HEK293 (cell line): ENCODE measurements around the gene GATA3.

Experiments
- CTCF ChIA-PET: fragments of 350-600 bp; formaldehyde crosslinking; extraction: SDS; loops from one replicate; lab custom pipeline; 2021; ENCODE audit warnings: antibody characterized with exemption; lab: Yijun Ruan, JAX
- POLR2A ChIA-PET: fragments of 300-600 bp; formaldehyde crosslinking; extraction: SDS; loops from one replicate; lab custom pipeline; 2020; ENCODE audit warnings: antibody characterized with exemption, inconsistent platforms; lab: Yijun Ruan, JAX
- H3K27ac ChIP-seq: fragments of 200-500 bp; sonication (Bioruptor generic); 2 replicates; pipeline ENCODE4 v1.5.1; 2014; ENCODE audit warnings: low read depth, low read length, control low read depth, inconsistent platforms; ENCODE audit errors: extremely low read depth
- H3K36me3 ChIP-seq, 2 experiments: fragments of 200-500 bp in 1 of 2; sonication (Bioruptor generic) in 1 of 2; 1 replicate in 1 of 2; 2 replicates in 1 of 2; pipeline ENCODE4 v1.5.1; 2014 to 2017; ENCODE audit warnings: inconsistent platforms in 2 of 2, low read length in 2 of 2; ENCODE audit not compliant: control insufficient read depth in 2 of 2, insufficient read depth in 1 of 2
- H3K4me1 ChIP-seq: fragments of 200-500 bp; sonication (Bioruptor generic); 2 replicates; pipeline ENCODE4 v1.5.1; 2014; ENCODE audit warnings: mild to moderate bottlenecking, low read length, inconsistent platforms; ENCODE audit not compliant: control insufficient read depth, insufficient read depth
- H3K4me3 ChIP-seq: 2 replicates; pipeline ENCODE4 v1.5.1; 2011; ENCODE audit warnings: low read depth, mild to moderate bottlenecking, control low read depth, low read length, moderate library complexity
- H3K9me3 ChIP-seq: fragments of 200-500 bp; sonication (Bioruptor generic); 2 replicates; pipeline ENCODE4 v1.5.1; 2014; ENCODE audit warnings: low read depth, low read length, inconsistent platforms; ENCODE audit not compliant: control insufficient read depth, insufficient read depth
- EGR2 ChIP-seq: fragments of 450-650 bp; formaldehyde crosslinking; IDR thresholded peaks from 2 replicates; pipeline ENCODE4 v1.5.1; 2016; ENCODE audit warnings: low read depth, missing biosample characterization, missing genetic modification characterization
- GFI1B ChIP-seq: fragments of 450-650 bp; formaldehyde crosslinking; IDR thresholded peaks from 2 replicates; pipeline ENCODE4 v1.5.1; 2016; ENCODE audit warnings: missing biosample characterization, missing genetic modification characterization
- MYNN ChIP-seq: fragments of 450-650 bp; formaldehyde crosslinking; IDR thresholded peaks from 2 replicates; pipeline ENCODE4 v1.5.1; 2016; ENCODE audit warnings: missing biosample characterization, missing genetic modification characterization, borderline replicate concordance
- SP7 ChIP-seq: fragments of 450-650 bp; formaldehyde crosslinking; IDR thresholded peaks from 2 replicates; pipeline ENCODE4 v1.5.1; 2016; ENCODE audit warnings: missing biosample characterization, missing genetic modification characterization
- ZFP3 ChIP-seq: fragments of 450-650 bp; formaldehyde crosslinking; IDR thresholded peaks from 2 replicates; pipeline ENCODE4 v1.5.1; 2016; ENCODE audit warnings: low read depth, missing biosample characterization, missing genetic modification characterization
- ZFP37 ChIP-seq: fragments of 450-650 bp; formaldehyde crosslinking; IDR thresholded peaks from 2 replicates; pipeline ENCODE4 v1.5.1; 2016; ENCODE audit warnings: missing biosample characterization, missing genetic modification characterization
- ZNF175 ChIP-seq: fragments of 450-650 bp; formaldehyde crosslinking; IDR thresholded peaks from 2 replicates; pipeline ENCODE4 v1.5.1; 2016; ENCODE audit warnings: missing biosample characterization, missing genetic modification characterization
- ZNF23 ChIP-seq: fragments of 450-650 bp; formaldehyde crosslinking; IDR thresholded peaks from 2 replicates; pipeline ENCODE4 v1.5.1; 2016; ENCODE audit warnings: missing biosample characterization, missing genetic modification characterization, borderline replicate concordance
- ZNF266 ChIP-seq: fragments of 450-650 bp; formaldehyde crosslinking; IDR thresholded peaks from 2 replicates; pipeline ENCODE4 v1.5.1; 2016; ENCODE audit warnings: missing biosample characterization, missing genetic modification characterization, low read depth
- ZNF302 ChIP-seq: fragments of 450-650 bp; formaldehyde crosslinking; IDR thresholded peaks from 2 replicates; pipeline ENCODE4 v1.5.1; 2016; ENCODE audit warnings: missing biosample characterization, missing genetic modification characterization, low read depth
- ZNF335 ChIP-seq: fragments of 450-650 bp; formaldehyde crosslinking; conservative IDR thresholded peaks from 2 replicates; pipeline ENCODE4 v1.5.1; 2016; ENCODE audit warnings: missing biosample characterization, missing genetic modification characterization
- ZNF555 ChIP-seq: fragments of 450-650 bp; formaldehyde crosslinking; conservative IDR thresholded peaks from 2 replicates; pipeline ENCODE4 v1.5.1; 2017; ENCODE audit warnings: missing biosample characterization, mild to moderate bottlenecking, missing genetic modification characterization, inconsistent platforms
- ZNF561 ChIP-seq: fragments of 450-650 bp; IDR thresholded peaks from 2 replicates; pipeline ENCODE4 v1.5.1; 2018; ENCODE audit warnings: missing biosample characterization, missing genetic modification characterization, borderline replicate concordance
- ZNF571 ChIP-seq: fragments of 450-650 bp; formaldehyde crosslinking; IDR thresholded peaks from 2 replicates; pipeline ENCODE4 v1.5.0; 2017; ENCODE audit warnings: missing biosample characterization, missing genetic modification characterization
- ZNF624 ChIP-seq: fragments of 450-650 bp; formaldehyde crosslinking; IDR thresholded peaks from 2 replicates; pipeline ENCODE4 v1.5.1; 2017; ENCODE audit warnings: missing biosample characterization, missing genetic modification characterization
- ZNF677 ChIP-seq: fragments of 450-650 bp; IDR thresholded peaks from 2 replicates; pipeline ENCODE4 v1.5.0; 2018; ENCODE audit warnings: missing biosample characterization, mild to moderate bottlenecking, missing genetic modification characterization, moderate library complexity
- ZSCAN30 ChIP-seq: fragments of 450-650 bp; IDR thresholded peaks from 2 replicates; pipeline ENCODE4 v1.5.1; 2018; ENCODE audit warnings: missing biosample characterization, mild to moderate bottlenecking, missing genetic modification characterization, moderate library complexity
- TF ChIP-seq, protein P1 (sequence below): sonication (generic); formaldehyde crosslinking; IDR thresholded peaks from 2 replicates; pipeline ENCODE4 v1.8.1; 2022; ENCODE audit warnings: mild to moderate bottlenecking, moderate library complexity, missing genetic modification reagents
- TF ChIP-seq, protein P2 (sequence below): fragments of 450-650 bp; formaldehyde crosslinking; optimal IDR thresholded peaks from 2 replicates; pipeline ENCODE3; 2016; ENCODE audit warnings: missing biosample characterization, mild to moderate bottlenecking, missing genetic modification characterization
- TF ChIP-seq, protein P3 (sequence below): fragments of 450-650 bp; formaldehyde crosslinking; IDR thresholded peaks from 2 replicates; pipeline ENCODE4 v1.5.1; 2016; ENCODE audit warnings: missing biosample characterization, missing genetic modification characterization
- TF ChIP-seq, protein P4 (sequence below): fragments of 450-650 bp; formaldehyde crosslinking; IDR thresholded peaks from 2 replicates; pipeline ENCODE4 v1.5.1; 2016; ENCODE audit warnings: missing biosample characterization, missing genetic modification characterization, borderline replicate concordance
- TF ChIP-seq, protein P5 (sequence below): fragments of 450-650 bp; formaldehyde crosslinking; IDR thresholded peaks from 2 replicates; pipeline ENCODE4 v1.5.1; 2016; ENCODE audit warnings: missing biosample characterization, missing genetic modification characterization
- TF ChIP-seq, protein P6 (sequence below): fragments of 450-650 bp; formaldehyde crosslinking; IDR thresholded peaks from 2 replicates; pipeline ENCODE4 v1.5.1; 2016; ENCODE audit warnings: missing biosample characterization, missing genetic modification characterization

GATA3 gene

DNA sequence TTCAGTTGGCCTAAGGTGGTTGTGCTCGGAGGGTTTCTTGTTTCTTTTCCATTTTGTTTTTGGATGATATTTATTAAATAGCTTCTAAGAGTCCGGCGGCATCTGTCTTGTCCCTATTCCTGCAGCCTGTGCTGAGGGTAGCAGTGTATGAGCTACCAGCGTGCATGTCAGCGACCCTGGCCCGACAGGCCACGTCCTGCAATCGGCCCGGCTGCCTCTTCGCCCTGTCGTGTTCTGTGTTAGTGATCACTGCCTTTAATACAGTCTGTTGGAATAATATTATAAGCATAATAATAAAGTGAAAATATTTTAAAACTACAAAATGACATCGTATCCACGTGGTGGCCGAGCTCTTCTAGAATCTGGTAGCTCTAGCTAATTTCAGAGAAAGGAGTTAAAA lies 20.4 kb downstream of the GATA3 start (continued):
- TF ChIP-seq ZNF624 (tag by site-specific recombination): no peak
- TF ChIP-seq, protein P1, sequence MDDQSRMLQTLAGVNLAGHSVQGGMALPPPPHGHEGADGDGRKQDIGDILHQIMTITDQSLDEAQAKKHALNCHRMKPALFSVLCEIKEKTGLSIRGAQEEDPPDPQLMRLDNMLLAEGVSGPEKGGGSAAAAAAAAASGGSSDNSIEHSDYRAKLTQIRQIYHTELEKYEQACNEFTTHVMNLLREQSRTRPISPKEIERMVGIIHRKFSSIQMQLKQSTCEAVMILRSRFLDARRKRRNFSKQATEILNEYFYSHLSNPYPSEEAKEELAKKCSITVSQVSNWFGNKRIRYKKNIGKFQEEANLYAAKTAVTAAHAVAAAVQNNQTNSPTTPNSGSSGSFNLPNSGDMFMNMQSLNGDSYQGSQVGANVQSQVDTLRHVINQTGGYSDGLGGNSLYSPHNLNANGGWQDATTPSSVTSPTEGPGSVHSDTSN (CRISPR knock-in tag): no peak
- TF ChIP-seq ZNF571 (tag by site-specific recombination): no peak
- TF ChIP-seq, protein P2, sequence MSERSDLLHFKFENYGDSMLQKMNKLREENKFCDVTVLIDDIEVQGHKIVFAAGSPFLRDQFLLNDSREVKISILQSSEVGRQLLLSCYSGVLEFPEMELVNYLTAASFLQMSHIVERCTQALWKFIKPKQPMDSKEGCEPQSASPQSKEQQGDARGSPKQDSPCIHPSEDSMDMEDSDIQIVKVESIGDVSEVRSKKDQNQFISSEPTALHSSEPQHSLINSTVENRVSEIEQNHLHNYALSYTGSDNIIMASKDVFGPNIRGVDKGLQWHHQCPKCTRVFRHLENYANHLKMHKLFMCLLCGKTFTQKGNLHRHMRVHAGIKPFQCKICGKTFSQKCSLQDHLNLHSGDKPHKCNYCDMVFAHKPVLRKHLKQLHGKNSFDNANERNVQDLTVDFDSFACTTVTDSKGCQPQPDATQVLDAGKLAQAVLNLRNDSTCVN (tag by site-specific recombination): no peak
- TF ChIP-seq, protein P3, sequence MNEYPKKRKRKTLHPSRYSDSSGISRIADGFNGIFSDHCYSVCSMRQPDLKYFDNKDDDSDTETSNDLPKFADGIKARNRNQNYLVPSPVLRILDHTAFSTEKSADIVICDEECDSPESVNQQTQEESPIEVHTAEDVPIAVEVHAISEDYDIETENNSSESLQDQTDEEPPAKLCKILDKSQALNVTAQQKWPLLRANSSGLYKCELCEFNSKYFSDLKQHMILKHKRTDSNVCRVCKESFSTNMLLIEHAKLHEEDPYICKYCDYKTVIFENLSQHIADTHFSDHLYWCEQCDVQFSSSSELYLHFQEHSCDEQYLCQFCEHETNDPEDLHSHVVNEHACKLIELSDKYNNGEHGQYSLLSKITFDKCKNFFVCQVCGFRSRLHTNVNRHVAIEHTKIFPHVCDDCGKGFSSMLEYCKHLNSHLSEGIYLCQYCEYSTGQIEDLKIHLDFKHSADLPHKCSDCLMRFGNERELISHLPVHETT (tag by site-specific recombination): no peak
- TF ChIP-seq ZNF302 (tag by site-specific recombination): no peak
- TF ChIP-seq ZNF561 (tag by site-specific recombination): no peak

DNA sequence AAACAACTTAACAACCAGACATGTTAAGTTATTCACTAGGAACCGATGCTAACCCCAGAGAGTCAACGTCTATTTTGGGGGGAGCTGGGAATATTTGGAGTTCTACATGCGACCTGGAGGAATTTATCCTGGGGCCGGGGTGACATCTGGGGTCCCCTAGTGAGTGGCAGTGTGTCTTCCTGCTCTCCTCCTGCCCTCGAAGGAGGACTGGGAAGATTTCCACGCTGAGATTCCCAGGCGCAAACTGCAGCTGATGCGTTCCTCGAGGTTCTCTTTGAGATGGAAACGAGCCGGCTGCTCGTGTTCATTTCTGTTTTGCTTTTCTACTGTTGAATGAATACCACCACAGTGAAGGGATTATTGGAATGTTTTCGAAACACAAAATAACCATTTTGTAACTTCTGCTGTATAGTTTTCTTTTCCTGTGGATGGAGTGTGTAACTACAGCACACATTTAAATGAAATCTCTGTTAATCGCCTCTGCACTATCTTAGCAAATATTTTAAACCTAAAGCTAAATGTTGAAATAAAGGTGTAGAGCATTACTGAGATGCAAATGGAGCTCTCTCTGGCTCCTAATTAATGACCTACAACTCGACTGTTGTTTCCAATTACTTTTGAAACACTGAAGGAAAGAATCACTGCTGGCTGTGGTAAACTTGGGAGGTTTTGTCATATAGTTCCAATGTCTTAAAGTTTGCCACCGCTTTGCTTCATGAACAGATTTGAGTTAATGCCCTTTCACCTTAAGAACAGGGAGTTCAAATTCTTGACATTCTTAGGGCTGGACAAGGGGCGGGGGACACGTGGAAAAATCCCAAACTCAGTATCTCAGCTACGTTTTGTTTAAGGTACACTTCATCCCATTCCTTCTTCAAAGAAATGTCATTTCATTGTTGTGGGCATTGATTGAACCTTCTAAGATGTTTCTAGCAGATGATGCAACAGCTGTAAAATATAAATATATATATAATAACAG lies 21.1 kb downstream of the GATA3 start:
- no peaks in the 10 kb centered on the region for H3K4me1 ChIP-seq
- peaks cover 29 to 56% of the 10 kb centered on the region in 2 experiments for H3K36me3 ChIP-seq
- CTCF ChIA-PET: no interaction called here
- TF ChIP-seq ZFP37 (tag by site-specific recombination) (no peak), ZNF175 (no peak), ZFP3 (tag by site-specific recombination) (no peak), ZNF555 (tag by site-specific recombination) (no peak), GFI1B (tag by site-specific recombination) (no peak), EGR2 (no peak), MYNN (tag by site-specific recombination) (no peak), ZNF266 (tag by site-specific recombination) (no peak), ZNF624 (tag by site-specific recombination) (no peak), ZNF23 (tag by site-specific recombination) (no peak), SP7 (tag by site-specific recombination) (no peak), ZNF677 (tag by site-specific recombination) (no peak), ZSCAN30 (tag by site-specific recombination) (no peak), ZNF335 (tag by site-specific recombination) (no peak)
- TF ChIP-seq, protein P4, sequence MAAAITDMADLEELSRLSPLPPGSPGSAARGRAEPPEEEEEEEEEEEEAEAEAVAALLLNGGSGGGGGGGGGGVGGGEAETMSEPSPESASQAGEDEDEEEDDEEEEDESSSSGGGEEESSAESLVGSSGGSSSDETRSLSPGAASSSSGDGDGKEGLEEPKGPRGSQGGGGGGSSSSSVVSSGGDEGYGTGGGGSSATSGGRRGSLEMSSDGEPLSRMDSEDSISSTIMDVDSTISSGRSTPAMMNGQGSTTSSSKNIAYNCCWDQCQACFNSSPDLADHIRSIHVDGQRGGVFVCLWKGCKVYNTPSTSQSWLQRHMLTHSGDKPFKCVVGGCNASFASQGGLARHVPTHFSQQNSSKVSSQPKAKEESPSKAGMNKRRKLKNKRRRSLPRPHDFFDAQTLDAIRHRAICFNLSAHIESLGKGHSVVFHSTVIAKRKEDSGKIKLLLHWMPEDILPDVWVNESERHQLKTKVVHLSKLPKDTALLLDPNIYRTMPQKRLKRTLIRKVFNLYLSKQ (tag by site-specific recombination): no peak
- TF ChIP-seq, protein P5, sequence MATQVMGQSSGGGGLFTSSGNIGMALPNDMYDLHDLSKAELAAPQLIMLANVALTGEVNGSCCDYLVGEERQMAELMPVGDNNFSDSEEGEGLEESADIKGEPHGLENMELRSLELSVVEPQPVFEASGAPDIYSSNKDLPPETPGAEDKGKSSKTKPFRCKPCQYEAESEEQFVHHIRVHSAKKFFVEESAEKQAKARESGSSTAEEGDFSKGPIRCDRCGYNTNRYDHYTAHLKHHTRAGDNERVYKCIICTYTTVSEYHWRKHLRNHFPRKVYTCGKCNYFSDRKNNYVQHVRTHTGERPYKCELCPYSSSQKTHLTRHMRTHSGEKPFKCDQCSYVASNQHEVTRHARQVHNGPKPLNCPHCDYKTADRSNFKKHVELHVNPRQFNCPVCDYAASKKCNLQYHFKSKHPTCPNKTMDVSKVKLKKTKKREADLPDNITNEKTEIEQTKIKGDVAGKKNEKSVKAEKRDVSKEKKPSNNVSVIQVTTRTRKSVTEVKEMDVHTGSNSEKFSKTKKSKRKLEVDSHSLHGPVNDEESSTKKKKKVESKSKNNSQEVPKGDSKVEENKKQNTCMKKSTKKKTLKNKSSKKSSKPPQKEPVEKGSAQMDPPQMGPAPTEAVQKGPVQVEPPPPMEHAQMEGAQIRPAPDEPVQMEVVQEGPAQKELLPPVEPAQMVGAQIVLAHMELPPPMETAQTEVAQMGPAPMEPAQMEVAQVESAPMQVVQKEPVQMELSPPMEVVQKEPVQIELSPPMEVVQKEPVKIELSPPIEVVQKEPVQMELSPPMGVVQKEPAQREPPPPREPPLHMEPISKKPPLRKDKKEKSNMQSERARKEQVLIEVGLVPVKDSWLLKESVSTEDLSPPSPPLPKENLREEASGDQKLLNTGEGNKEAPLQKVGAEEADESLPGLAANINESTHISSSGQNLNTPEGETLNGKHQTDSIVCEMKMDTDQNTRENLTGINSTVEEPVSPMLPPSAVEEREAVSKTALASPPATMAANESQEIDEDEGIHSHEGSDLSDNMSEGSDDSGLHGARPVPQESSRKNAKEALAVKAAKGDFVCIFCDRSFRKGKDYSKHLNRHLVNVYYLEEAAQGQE (tag by site-specific recombination): no peak
- TF ChIP-seq, protein P6, sequence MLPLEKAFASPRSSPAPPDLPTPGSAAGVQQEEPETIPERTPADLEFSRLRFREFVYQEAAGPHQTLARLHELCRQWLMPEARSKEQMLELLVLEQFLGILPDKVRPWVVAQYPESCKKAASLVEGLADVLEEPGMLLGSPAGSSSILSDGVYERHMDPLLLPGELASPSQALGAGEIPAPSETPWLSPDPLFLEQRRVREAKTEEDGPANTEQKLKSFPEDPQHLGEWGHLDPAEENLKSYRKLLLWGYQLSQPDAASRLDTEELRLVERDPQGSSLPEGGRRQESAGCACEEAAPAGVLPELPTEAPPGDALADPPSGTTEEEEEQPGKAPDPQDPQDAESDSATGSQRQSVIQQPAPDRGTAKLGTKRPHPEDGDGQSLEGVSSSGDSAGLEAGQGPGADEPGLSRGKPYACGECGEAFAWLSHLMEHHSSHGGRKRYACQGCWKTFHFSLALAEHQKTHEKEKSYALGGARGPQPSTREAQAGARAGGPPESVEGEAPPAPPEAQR: no peak
- TF ChIP-seq, protein P2 (tag by site-specific recombination): no peak
- H3K4me3 ChIP-seq: no peak overlapping the region
- POLR2A ChIA-PET: no interaction called here
- H3K9me3 ChIP-seq: no peaks in the 10 kb centered on the region
- no peak overlapping the region for H3K27ac ChIP-seq
